ENCODE data around the gene WDFY2.

- TF ChIP-seq CTCF (IDR thresholded peaks at IDR 0.05) = no peak
- TF ChIP-seq POLR2A (IDR thresholded peaks at IDR 0.05) = no peak
These were observed 11.2 kb downstream of the WDFY2 start for GRCh38 chr13:51595416-51595815.
